ENCODE measurements around the gene TIFAB.
A peak's percentile ranks its signal among the peaks of the same experiment; 100 is the strongest.

TIFAB gene, protein sequence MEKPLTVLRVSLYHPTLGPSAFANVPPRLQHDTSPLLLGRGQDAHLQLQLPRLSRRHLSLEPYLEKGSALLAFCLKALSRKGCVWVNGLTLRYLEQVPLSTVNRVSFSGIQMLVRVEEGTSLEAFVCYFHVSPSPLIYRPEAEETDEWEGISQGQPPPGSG

DNA sequence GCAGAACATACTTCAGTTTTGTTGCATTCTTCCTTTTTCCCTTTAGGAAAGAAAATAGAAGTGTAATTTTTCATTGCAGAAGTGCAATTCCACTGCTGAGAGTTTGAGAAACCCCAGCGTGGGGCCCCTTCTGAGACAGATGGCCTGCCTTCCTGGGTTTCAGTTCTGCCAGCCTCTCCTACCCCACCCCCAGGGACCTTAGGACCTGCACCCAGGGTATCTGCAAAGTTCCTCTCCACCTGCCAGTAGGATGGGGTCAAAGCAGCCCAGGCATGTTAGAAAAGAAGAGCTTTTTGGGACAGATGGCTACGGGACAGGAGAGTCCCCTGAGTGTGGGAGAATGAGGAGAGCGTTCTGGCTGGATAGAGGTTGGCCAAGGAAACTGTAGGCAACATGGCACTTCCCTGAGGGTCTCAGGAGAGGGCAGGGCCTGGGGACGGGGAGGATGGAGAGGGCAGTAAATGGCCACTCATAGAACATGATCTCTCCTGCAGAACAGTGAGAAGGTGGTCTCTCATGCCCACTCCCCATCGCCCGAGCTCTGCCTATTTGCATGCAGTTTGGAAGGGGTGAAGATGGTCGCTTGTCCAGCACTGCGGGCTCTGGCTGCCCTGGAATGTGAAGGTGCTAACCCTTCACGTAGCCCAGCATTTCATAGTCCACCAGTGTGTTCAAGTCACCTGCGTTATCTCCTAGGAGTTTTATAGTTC is at the start of gene TIFAB:
Gene TIFAB (minus strand): TSS at position 31 of the 710 bp plus-strand sequence. CDS start 2,412 bp downstream, outside the sequence.
- no peak for TF ChIP-seq GATA2 (IDR thresholded peaks at IDR 0.05; ENCODE audit: low read depth, low read length)
- TF ChIP-seq GATA3 (IDR thresholded peaks at IDR 0.05; ENCODE audit: low read depth, low read length) = no peak

DNA sequence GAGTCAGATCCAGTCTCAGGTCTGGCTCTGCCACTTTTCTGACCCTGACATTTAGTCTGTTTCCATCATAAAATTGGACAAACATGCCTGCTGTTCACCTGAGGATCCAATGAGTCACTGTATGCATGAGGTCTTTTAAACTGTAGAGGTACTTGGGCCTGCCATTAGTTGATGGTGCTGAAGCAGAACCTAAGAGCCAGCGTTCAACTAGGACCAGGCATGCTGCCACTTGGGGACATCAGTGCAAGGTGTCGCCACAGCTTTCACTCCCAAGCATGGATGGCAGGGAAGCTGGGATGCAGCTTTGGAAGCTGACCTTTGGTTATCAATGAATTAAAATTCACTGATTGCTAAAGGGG is 46.5 kb upstream of the TIFAB start:
- TF ChIP-seq GATA2 (IDR thresholded peaks at IDR 0.05; ENCODE audit: low read depth, low read length) (no peak), GATA3 (IDR thresholded peaks at IDR 0.05; ENCODE audit: low read depth, low read length) (no peak)

DNA sequence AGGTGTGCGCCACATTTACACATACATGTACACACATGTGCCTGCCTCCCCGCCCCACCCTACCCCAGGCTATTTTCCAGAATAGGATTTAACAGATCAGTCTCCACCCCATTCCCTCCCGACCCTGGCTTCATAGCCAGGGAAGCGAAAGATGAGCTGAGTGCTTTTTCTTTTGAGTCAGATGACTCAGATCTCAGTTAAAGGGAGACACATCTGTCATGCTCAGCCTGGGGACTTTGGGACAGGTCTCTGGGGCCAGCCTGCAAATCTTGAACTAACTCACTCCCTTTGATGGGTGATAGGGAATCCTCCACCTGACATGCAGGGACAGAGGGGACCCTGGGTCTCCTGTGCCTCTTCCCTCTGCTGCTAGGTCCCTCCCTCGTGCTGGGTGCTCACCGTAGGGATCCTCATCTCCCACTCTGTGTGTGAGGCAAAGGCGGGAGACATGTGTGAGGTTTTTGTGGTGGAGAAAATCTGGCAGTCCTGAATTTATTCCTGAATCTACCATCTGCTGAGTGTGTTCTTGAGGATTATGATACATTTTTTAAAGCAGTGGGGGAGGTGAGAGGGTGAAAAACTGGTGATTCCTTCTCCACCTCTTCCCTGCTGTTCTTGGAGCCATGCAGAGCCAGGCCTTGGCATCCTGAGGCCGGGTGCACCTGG is 46.0 kb upstream of the TIFAB start:
- no peak for TF ChIP-seq GATA2 (IDR thresholded peaks at IDR 0.05; ENCODE audit: low read depth, low read length)
- no peak for TF ChIP-seq GATA3 (IDR thresholded peaks at IDR 0.05; ENCODE audit: low read depth, low read length)

DNA sequence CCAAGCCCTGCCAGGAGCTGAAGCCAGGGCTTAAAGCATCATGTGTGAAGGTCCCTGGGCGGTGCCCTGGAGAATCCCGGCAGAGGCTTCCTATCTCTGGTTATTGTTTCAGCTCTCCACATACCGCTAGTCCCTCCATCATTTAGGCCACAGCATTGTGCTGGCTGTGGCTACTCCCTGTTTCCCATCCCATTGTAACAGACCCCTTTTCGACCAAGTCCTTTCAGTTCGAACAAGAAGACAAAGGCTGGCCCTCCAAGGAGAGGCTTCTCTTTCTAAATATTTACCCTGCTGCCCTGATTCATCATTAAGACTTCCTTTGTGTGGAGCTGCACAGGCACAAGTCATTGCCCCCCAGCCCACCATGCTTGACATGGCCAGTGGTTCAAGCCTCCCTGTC is 42.0 kb upstream of the TIFAB start:
- no peak for TF ChIP-seq GATA2 (IDR thresholded peaks at IDR 0.05; ENCODE audit: low read depth, low read length)
- TF ChIP-seq GATA3 (IDR thresholded peaks at IDR 0.05; ENCODE audit: low read depth, low read length) = no peak

DNA sequence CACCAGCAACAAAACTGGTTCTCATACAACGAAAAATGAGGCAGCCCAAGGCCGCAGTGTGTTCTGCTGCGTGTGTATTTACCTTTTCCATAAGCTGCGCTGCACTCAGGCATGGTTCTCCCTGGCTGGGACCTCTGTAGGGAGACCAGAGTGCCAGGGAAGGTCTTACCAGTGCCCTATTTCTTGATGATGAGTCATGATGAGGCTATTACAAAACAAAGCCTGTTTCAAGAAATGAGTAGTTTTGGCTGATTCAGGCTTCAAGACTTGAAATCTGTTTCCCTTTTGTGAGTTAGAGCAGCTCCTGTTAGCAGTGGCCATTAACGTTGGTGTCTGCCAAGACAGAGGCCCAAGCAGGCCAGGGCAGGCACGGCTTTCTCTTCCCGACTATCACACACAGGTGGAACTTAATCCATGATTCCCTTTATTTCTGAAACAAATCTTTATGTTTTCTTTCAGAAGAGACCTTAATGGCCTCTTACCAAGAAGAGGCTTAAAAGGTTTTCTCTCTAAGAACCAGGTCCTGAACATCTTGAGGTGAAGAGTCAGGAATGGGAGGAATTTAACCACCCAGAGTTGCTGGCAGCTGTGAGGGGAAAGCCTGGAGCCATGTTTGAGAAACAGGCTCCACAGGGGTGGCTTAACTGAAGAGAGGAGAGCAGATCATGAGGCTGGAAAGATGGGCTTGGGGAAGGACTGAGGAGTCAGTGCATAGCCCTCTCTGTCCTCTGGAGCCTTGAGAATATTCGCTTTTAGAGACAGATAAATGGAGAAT is 41.4 kb upstream of the TIFAB start:
- TF ChIP-seq GATA3 (IDR thresholded peaks at IDR 0.05; ENCODE audit: low read depth, low read length) (no peak), GATA2 (IDR thresholded peaks at IDR 0.05; ENCODE audit: low read depth, low read length) (no peak)

DNA sequence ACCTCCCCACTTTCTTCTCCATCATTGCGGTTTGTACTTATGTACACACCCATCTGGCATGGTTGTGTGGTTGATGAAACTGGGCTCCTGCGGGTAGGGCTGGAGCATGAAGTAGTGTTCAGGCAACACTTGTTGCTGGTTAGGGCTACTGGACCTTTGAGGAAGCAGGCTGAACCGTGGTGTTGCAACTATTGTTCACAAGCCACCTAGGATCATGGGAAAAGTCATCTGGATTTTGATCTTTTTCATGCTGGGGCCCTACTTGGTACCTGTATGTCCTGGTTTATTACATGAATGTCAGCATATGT is 40.1 kb upstream of the TIFAB start:
- no peak for TF ChIP-seq GATA3 (IDR thresholded peaks at IDR 0.05; ENCODE audit: low read depth, low read length)
- no peak for TF ChIP-seq GATA2 (IDR thresholded peaks at IDR 0.05; ENCODE audit: low read depth, low read length)

DNA sequence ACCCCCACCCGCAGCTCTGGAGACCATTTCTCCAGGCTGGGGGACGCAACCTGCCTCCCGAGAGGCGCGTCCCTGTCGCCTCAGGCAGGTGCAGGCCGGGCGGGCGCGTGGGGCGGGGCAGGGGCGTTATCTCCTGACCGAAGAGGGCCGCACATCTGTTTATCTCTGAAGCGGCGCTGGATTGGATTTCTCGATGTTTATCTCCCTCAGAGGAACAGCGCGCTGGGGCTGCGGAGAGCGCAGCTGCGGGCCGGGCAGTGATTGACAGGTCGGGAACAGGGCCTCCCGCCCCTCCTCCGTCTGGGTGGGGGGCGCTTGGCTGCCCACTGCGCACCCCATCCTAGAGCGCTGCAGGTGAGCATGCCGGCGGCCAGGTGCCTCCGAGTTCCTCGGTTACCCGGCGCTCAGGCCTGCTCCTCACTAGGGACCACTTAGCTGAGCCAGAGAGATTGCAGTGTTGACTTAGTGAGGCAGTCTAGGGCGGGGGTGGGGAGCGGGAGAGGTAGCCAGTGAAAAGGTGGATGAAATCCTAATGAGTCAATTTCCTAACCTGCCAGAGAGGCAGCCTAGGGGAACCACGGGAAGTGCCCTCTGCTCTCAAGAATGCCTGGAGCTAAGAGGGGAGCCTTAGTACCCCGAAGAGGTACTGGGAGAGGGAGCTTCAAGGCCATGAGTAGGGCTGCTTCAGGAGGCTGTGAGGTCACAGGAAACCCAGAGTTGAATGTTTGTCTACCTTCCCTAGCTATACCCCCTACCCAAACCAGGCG is 39.6 kb upstream of the TIFAB start:
- TF ChIP-seq GATA2 (IDR thresholded peaks at IDR 0.05; ENCODE audit: low read depth, low read length) = peak; percentile 95
- no peak for TF ChIP-seq GATA3 (IDR thresholded peaks at IDR 0.05; ENCODE audit: low read depth, low read length)

DNA sequence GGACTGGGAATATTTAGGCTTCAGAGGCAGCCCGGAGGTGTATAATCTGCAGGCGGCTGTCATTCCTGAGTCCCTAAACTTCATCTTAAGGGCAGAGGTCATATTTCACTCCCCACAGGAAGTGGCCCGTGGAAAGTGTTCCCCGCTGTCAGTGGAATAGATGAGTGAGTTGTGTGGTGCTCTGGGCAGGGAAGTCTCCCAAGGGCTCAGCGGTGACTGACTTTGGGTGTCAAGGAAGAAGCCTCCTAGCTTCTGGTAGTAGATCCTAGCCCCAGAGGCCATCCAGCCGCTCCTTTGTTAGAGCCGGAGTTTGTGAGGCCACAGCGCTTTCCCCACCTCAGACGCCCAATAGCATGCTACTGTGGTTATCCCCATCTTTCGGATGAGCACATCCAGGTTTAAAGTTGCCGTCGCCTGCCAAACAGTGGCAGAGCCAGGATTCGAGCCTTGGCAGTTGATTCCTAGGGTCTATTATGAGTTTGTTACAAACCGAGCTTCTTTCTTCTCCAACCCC is 38.9 kb upstream of the TIFAB start:
- TF ChIP-seq GATA3 (IDR thresholded peaks at IDR 0.05; ENCODE audit: low read depth, low read length) (no peak), GATA2 (IDR thresholded peaks at IDR 0.05; ENCODE audit: low read depth, low read length) (no peak)

DNA sequence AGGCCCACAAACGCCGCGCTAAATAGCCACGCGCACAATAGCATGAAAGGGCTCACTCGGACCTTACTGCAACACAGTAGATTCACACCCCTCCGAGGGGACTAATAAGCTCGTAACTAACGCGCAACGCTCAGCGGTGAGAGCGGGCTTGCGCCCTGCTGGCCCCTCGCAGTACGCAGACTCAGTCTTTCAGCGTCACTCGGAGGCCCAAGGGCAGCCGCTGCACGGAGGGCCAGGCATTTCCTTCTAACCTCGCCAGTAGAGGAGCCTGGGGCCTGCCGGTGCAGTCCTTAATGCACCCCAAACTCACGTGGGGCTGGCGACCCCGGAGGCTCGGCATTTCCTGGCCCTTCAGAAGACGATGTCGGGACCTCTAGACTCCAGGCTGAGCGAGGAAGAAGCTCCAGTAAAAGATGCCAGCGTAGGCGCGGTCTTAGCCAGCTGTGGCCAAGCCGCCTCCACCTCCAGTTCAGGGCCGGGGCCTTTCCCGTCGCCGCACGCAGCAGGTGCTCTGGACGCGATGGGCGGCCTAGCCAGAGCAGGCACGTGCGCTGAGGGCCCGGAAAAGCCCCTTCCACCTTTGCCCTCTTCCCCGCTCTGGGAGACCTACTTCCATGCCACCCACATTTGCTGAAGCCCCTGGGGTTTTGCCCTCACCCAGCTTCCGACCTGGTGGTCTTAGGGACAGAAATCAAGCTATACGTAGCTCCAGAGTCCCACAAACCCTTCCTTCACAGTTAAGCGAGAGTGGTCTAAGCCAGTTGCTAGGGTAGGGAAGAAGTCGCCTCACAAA is 38.3 kb upstream of the TIFAB start:
- TF ChIP-seq GATA3 (IDR thresholded peaks at IDR 0.05; ENCODE audit: low read depth, low read length) (no peak), GATA2 (IDR thresholded peaks at IDR 0.05; ENCODE audit: low read depth, low read length) (no peak)

DNA sequence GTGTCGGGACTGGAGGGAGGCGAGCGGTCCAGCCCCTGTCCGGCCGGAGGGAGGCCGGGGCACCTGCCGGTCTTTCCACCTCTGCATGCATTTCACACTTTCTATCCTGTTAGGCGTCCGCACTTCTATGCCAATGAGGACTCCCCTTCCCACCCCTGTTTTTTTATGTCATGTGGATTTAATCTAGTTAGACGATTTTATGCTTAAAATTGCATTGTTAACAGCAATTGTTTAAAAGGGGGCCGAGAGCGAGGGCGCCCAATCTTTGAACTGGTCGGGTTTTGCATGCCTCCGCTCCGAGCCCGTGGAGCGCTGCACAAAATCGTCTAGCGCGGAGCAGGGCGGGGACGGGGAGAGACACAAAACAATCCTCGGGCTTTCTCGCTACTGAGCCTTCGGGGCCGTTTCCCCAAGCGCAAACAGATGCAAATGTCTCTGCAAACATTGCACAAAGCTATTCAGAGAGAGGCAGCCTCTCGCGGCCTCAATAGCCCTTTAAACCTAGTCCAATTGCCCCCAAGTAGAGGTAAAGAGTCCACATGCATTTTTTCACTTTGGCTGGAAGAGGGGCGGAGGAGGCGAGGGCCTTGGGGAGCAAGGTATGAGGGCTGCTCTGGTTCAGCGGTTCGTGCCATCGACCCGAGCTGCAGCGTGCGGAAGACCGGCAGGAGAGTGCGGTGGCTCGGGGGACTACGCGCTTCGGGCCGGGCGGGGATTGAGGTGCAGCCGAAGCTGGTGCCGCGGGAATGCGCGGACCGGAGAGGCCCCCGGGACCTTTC is 37.5 kb upstream of the TIFAB start:
- TF ChIP-seq GATA2 (IDR thresholded peaks at IDR 0.05; ENCODE audit: low read depth, low read length) (no peak), GATA3 (IDR thresholded peaks at IDR 0.05; ENCODE audit: low read depth, low read length) (no peak)

DNA sequence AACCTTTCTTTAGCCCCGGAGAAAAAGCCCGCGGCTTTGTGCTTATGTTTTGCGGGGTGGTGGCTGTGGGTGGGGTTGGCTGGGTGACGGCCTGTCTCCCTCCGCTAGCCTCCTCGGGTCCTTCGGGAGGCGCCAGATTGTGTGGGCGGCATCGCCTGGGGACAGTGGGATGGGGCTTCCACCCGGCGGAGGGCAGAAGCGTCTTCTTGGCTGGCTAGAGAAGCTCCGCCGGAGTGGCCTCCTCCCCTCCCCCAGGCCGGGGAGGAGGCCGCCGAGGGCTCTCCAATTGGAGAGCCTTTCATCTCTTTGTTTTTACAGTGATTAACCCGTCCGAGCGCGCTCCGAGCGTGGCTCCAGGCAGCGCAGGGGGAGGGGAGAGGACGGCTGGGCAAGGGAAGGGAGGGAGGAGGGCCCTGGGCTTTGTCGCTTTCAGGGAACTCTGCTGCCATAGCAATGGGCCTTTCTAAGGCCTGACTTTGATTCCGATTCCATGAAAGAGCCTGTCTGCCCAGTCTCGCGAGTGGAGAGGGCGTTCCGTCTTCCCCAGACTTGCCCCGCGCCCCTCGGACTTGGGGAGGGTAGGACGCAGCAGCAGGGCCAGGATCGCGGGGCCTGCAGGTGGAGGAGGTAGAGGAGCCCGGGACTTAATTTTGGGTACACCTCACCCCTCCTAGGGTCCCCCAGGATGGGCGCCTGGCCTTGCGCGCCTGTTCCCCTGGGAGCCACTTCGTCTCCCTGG is 36.7 kb upstream of the TIFAB start:
- TF ChIP-seq GATA2 (IDR thresholded peaks at IDR 0.05; ENCODE audit: low read depth, low read length) = no peak
- TF ChIP-seq GATA3 (IDR thresholded peaks at IDR 0.05; ENCODE audit: low read depth, low read length) = no peak
